Right atrium auricular region (tissue), 2 donors: ENCODE data around the gene RNF222. TPM values are rescaled to one million over a fixed set of nuclear protein-coding genes. Genes with fewer than 3 reads are reported as not detected.
"Not testable (repeated sequence)": the region's sequence is repeated elsewhere in the genome, so short reads cannot be mapped to it uniquely, and the experiment has no call there.

ENCODE experiments used
- DNase-seq: peaks from one replicate; pipeline ENCODE4 v3.0.0-alpha.2; 2019; ENCODE audit warnings: low spot score
- H3K27ac ChIP-seq, 2 donors: fragments of 200-600 bp; sonication (generic); 1 replicate in 1 of 2; 2 replicates in 1 of 2; pipeline ENCODE4 v1.5.1; 2016 to 2019
- H3K27me3 ChIP-seq, 2 donors: fragments of 200-600 bp; sonication (generic); one replicate each; pipeline versions ENCODE4 v1.5.1 to v1.6.0; 2017 to 2019
- H3K36me3 ChIP-seq: fragments of 200-600 bp; sonication (generic); one replicate; pipeline ENCODE4 v1.5.1; 2016
- H3K4me1 ChIP-seq, 2 donors: fragments of 200-600 bp; sonication (generic); one replicate each; pipeline versions ENCODE4 v1.5.1 to v1.6.0; 2017 to 2019
- H3K4me3 ChIP-seq, 2 donors: fragments of 200-600 bp; sonication (generic); 1 replicate in 1 of 2; 2 replicates in 1 of 2; pipeline ENCODE4 v1.5.1; 2017 to 2019; ENCODE audit warnings: mild to moderate bottlenecking in 1 of 2, moderate library complexity in 1 of 2
- H3K9me3 ChIP-seq, 2 donors: fragments of 200-600 bp; sonication (generic); one replicate each; pipeline ENCODE4 v1.5.1; 2019
- total RNA-seq, 2 donors: library from RNA; depleted of rRNA; stranded (reverse); fragments of >200 nt; gene quantifications; one replicate each; pipeline ENCODE4 v1.1.0, GENCODE V29; 2016
- TF ChIP-seq, protein P1 (sequence below), 2 donors: fragments of 200-600 bp; sonication (generic); IDR thresholded peaks; one replicate each; pipeline ENCODE4 v1.5.1; 2019; ENCODE audit warnings: antibody characterized with exemption in 2 of 2

RNF222 gene
- total RNA-seq, 2 donors from 2014 or later, result not detected

DNA sequence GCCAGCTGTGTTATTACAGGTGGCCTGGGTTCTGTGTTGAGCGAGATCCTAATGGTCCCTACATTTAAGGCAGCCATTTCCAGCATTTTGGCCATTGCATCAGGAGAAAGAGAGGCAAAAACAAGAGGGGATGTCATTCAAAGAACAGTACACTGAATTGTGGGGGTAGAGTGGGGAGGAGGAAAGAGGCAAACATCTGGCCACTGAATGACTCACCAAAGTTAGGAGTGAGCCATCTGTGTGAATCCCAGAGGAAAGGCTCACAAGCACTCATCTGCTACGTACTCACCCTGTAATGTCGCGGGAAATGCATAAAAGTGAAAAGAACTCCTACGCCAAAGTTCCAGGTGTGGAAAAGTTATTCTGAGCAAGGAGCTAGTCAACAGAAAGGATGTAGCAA, 37.9 kb downstream of the RNF222 start:
- TF ChIP-seq, protein P1, sequence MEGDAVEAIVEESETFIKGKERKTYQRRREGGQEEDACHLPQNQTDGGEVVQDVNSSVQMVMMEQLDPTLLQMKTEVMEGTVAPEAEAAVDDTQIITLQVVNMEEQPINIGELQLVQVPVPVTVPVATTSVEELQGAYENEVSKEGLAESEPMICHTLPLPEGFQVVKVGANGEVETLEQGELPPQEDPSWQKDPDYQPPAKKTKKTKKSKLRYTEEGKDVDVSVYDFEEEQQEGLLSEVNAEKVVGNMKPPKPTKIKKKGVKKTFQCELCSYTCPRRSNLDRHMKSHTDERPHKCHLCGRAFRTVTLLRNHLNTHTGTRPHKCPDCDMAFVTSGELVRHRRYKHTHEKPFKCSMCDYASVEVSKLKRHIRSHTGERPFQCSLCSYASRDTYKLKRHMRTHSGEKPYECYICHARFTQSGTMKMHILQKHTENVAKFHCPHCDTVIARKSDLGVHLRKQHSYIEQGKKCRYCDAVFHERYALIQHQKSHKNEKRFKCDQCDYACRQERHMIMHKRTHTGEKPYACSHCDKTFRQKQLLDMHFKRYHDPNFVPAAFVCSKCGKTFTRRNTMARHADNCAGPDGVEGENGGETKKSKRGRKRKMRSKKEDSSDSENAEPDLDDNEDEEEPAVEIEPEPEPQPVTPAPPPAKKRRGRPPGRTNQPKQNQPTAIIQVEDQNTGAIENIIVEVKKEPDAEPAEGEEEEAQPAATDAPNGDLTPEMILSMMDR (IDR thresholded peaks at IDR 0.05), result no peak
- H3K4me1 ChIP-seq, result peaks cover 0 to 21% of the 10 kb centered on the region in 2 donors
- H3K27ac ChIP-seq, result peak overlapping the region in 1 of 2 donors; percentile 42
- DNase-seq, result no peak
- H3K4me3 ChIP-seq, result no peak overlapping the region
- no peaks in the 10 kb centered on the region for H3K9me3 ChIP-seq
- H3K36me3 ChIP-seq, result peaks cover 7% of the 10 kb centered on the region
- H3K27me3 ChIP-seq, result no peaks in the 10 kb centered on the region

DNA sequence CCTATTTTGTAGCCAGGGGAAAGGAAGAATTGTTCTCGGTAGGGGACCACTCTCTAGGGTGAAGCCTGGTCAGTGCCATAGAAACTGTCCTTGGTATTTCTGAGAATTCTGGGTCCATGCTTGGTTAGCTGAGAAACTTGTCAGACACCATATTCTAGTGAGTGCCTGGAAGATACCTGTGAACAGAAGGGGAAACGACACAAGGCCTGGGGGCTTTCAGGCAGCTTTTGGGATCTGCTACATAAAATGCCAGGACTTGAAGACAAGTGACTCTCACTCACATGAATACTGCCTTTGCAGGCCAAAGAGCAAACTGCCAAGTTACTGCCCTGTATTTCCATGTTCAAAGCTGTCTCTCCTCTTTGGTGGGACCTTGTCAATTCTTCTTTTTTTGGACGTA, 39.7 kb downstream of the RNF222 start:
- TF ChIP-seq, protein P1 (IDR thresholded peaks at IDR 0.05), result no peak
- no peak overlapping the region for H3K4me3 ChIP-seq
- no peak overlapping the region for H3K27ac ChIP-seq
- no peaks in the 10 kb centered on the region for H3K9me3 ChIP-seq
- no peak for DNase-seq
- H3K36me3 ChIP-seq, result no peaks in the 10 kb centered on the region
- peaks cover 0 to 16% of the 10 kb centered on the region in 2 donors for H3K4me1 ChIP-seq
- no peaks in the 10 kb centered on the region for H3K27me3 ChIP-seq

DNA sequence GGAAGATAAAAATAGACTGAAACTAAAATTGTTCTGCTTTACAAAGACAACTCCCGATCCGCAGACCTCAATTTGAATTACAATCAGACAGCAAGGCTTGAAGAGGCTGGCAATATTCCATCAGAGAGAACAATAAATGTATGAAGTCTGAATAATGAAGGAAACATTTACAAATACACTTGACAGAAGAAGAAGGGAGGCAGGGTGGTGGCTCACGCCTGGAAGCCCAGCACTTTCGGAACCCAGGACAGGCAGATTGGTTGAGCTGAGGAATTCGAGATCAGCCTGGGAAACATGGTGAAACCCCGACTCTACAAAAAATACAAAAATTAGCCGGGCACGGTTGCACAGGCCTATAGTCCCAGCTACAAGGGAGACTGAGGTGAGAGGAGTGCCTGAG, 43.4 kb downstream of the RNF222 start:
- H3K27ac ChIP-seq, result no peak overlapping the region

DNA sequence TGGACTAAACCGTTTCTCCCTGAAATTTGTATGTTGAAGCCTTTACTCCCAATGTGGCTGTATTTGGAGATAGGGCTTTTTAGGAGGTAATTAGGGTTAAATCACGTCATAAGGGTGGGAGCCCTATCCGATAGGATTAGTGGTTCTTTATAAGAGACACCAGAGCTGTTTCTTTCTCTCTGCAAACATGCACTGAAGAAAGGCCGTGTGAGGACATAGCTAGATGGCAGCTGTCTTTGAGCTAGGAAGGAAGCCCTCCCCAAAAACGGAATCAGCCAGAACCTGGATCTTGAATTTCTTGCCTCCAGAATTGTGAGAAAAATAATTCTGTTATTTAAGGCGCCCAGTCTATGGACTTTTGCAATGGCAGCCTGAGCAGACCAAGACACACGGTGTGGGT, 43.9 kb downstream of the RNF222 start:
- TF ChIP-seq, protein P1 (IDR thresholded peaks at IDR 0.05), result no peak
- H3K36me3 ChIP-seq, result no peaks in the 10 kb centered on the region
- H3K4me1 ChIP-seq, result no peaks in the 10 kb centered on the region

More for the DNA sequence above, 43.4 kb downstream of the RNF222 start:
- no peak for DNase-seq
- H3K4me3 ChIP-seq, result no peak overlapping the region
- no peaks in the 10 kb centered on the region for H3K36me3 ChIP-seq
- peaks cover 0 to under 1% of the 10 kb centered on the region in 2 donors for H3K4me1 ChIP-seq
- H3K9me3 ChIP-seq, result no peaks in the 10 kb centered on the region
- TF ChIP-seq, protein P1 (IDR thresholded peaks at IDR 0.05), result no peak
- H3K27me3 ChIP-seq, result no peaks in the 10 kb centered on the region

DNA sequence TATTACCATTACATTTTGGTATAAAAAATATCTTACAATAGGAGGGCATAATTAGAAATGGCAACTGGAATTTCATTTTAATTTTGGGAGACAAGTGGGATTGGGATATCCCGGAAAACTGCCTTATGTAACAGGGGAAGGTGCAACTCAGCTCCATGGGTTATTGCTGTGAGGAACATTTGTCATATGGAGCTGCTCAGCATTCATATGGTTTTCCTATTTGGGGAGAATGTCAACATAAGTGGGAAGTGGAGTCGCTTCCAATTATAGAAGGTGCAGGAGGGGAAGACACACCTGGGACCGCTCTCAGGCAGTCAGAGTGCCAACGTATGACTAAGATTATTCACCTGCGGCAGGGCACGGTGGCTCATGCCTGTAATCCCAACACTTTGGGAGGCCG, 47.3 kb downstream of the RNF222 start:
- H3K4me1 ChIP-seq, result no peaks in the 10 kb centered on the region
- H3K27me3 ChIP-seq, result no peaks in the 10 kb centered on the region
- TF ChIP-seq, protein P1 (IDR thresholded peaks at IDR 0.05), result no peak
- DNase-seq, result no peak
- no peaks in the 10 kb centered on the region for H3K9me3 ChIP-seq
- no peak overlapping the region for H3K27ac ChIP-seq
- H3K36me3 ChIP-seq, result no peaks in the 10 kb centered on the region
- H3K4me3 ChIP-seq, result no peak overlapping the region

More for the DNA sequence above, 43.9 kb downstream of the RNF222 start:
- no peaks in the 10 kb centered on the region for H3K27me3 ChIP-seq
- no peak for DNase-seq
- H3K9me3 ChIP-seq, result no peaks in the 10 kb centered on the region
- no peak overlapping the region for H3K4me3 ChIP-seq
- H3K27ac ChIP-seq, result no peak overlapping the region

DNA sequence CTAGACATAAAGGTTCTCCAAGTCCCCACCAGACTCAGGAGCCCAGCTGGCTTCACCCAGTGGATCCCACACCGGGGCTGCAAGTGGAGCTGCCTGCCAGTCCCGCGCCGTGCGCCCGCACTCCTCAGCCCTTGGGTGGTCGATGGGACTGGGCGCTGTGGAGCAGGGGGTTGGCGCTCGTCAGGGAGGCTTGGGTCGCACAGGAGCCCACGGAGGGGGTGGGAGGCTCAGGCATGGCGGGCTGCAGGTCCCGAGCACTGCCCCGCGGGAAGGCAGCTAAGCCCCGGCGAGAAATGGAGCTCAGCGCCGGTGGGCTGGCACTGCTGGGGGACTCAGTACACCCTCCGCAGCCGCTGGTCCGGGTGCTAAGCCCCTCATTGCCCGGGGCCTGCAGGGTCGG, 50.6 kb downstream of the RNF222 start:
- H3K27ac ChIP-seq, H3K27me3 ChIP-seq, H3K4me1 ChIP-seq, DNase-seq, H3K36me3 ChIP-seq, H3K4me3 ChIP-seq, H3K9me3 ChIP-seq: not testable (repeated sequence)
